Esophagus squamous epithelium (tissue), 5 donors: Measurements from ENCODE around the gene CLIC6. TPM values are rescaled to one million over a fixed set of nuclear protein-coding genes. Genes with fewer than 3 reads are reported as not detected.

Experiments
- DNase-seq: peaks from one replicate; lab custom pipeline; 2025; lab: John Stamatoyannopoulos, UW
- H3K27ac ChIP-seq, 4 donors: fragments of 200-600 bp; sonication (generic); one replicate each; pipeline ENCODE4 v1.5.1; 2016 to 2019; ENCODE audit warnings: mild to moderate bottlenecking in 1 of 4
- H3K27me3 ChIP-seq, 4 donors: fragments of 200-600 bp; sonication (generic); 1 replicate in 3 of 4; 2 replicates in 1 of 4; pipeline versions ENCODE4 v1.5.1 to v1.6.0; 2017 to 2021; ENCODE audit warnings: antibody characterized with exemption in 1 of 4
- H3K36me3 ChIP-seq, 3 donors: fragments of 200-600 bp; sonication (generic); one replicate each; pipeline ENCODE4 v1.5.1; 2016 to 2019
- H3K4me1 ChIP-seq, 3 donors: fragments of 200-600 bp; sonication (generic); one replicate each; pipeline ENCODE4 v1.5.1; 2017 to 2019
- H3K4me3 ChIP-seq, 4 donors: fragments of 200-600 bp; sonication (generic); 1 replicate in 3 of 4; 2 replicates in 1 of 4; pipeline ENCODE4 v1.5.1; 2016 to 2019; ENCODE audit warnings: mild to moderate bottlenecking in 2 of 4, moderate library complexity in 1 of 4
- H3K9me3 ChIP-seq, 3 donors: fragments of 200-600 bp; sonication (generic); one replicate each; pipeline ENCODE4 v1.5.1; 2016 to 2019
- CTCF ChIP-seq, 6 experiments: fragments of 450-650 bp in 4 of 6; fragments of 200-600 bp in 2 of 6; sonication (generic) in 2 of 6; IDR thresholded peaks; one replicate each; pipeline ENCODE4 v1.5.1; 2016 to 2019; ENCODE audit warnings: antibody characterized with exemption in 6 of 6, mild to moderate bottlenecking in 4 of 6, moderate library complexity in 4 of 6
- POLR2A ChIP-seq, 4 donors: fragments of 450-650 bp; IDR thresholded peaks; one replicate each; pipeline ENCODE4 v1.6.1; 2017; ENCODE audit warnings: antibody characterized with exemption in 4 of 4, mild to moderate bottlenecking in 4 of 4, moderate library complexity in 3 of 4
- WGBS, 2 donors: methylation state at CpG; one replicate each; pipeline ENCODE4 v1.1.5; 2018; 5-methylcytosine and 5-hydroxymethylcytosine counted together
- intact Hi-C: fragments of 100-400 bp; cut with DNase I; formaldehyde crosslinking; loops from one replicate; pipeline ENCODE4 v1.15.0; 2022
- total RNA-seq, 4 donors: library from RNA; depleted of rRNA; stranded (reverse); fragments of >200 nt; gene quantifications; one replicate each; pipeline ENCODE4 v1.1.0, GENCODE V29; 2016
- donor health status: DM: yes; HTN: yes; CAD: no.

Gene CLIC6
- 1 to 10 TPM in 3 of 4 donors, under 1 TPM in 1; 0.83 to 3.8 (median 2.0) TPM for total RNA-seq

GRCh38 chr21:34668803-34669148 lies at the start of gene CLIC6:
Gene CLIC6, plus strand, starts transcription at chr21:34668994. Its CDS starts 395 bp downstream, at chr21:34669389.
- no peak for TF ChIP-seq CTCF (IDR thresholded peaks at IDR 0.05)
- TF ChIP-seq POLR2A (IDR thresholded peaks at IDR 0.05) = no peak
- peaks cover 9 to 29% (median 15%) of the 10 kb centered on the region in 3 donors for H3K4me1 ChIP-seq
- no peaks in the 10 kb centered on the region for H3K36me3 ChIP-seq
- intact Hi-C loops = no loop called here
- peaks cover 6 to 76% (median 11%) of the 10 kb centered on the region in 4 donors for H3K27me3 ChIP-seq
- DNase-seq = no peak
- 58 to 73% methylated on average over 11 to 12 of the region's 18 CpGs for WGBS, 2 donors
- H3K9me3 ChIP-seq = no peaks in the 10 kb centered on the region
- peak within 1 kb of the TSS; percentile 31 to 63 (median 48) for H3K4me3 ChIP-seq
- peak within 1 kb of the TSS; percentile 8 to 76 (median 50) for H3K27ac ChIP-seq

- peaks cover 0 to 10% (median 0%) of the 10 kb centered on the region in 4 donors for H3K27me3 ChIP-seq
- H3K36me3 ChIP-seq = no peaks in the 10 kb centered on the region
- peaks cover 0 to 6% (median 0%) of the 10 kb centered on the region in 3 donors for H3K4me1 ChIP-seq
- no peak for TF ChIP-seq CTCF (IDR thresholded peaks at IDR 0.05)
- no peak for TF ChIP-seq POLR2A (IDR thresholded peaks at IDR 0.05)
- intact Hi-C loops = no loop called here
- 79 to 83% methylated on average over 7 of the region's 8 CpGs for WGBS, 2 donors
- no peak overlapping the region for H3K4me3 ChIP-seq
- H3K27ac ChIP-seq = no peak overlapping the region
- DNase-seq = no peak
- H3K9me3 ChIP-seq = no peaks in the 10 kb centered on the region
Measured at GRCh38 chr21:34619841-34620665, 48.7 kb upstream of the CLIC6 start.

GRCh38 chr21:34621434-34622350 lies 47.1 kb upstream of the CLIC6 start:
- no peak for DNase-seq
- intact Hi-C loops = no loop called here
- H3K27ac ChIP-seq = no peak overlapping the region
- WGBS, 2 donors = 89 to 91% methylated on average over 3 to 4 of the region's 4 CpGs
- no peaks in the 10 kb centered on the region for H3K36me3 ChIP-seq
- no peak overlapping the region for H3K4me3 ChIP-seq
- H3K9me3 ChIP-seq = no peaks in the 10 kb centered on the region
- H3K4me1 ChIP-seq = no peaks in the 10 kb centered on the region
- TF ChIP-seq CTCF (IDR thresholded peaks at IDR 0.05) (no peak), POLR2A (IDR thresholded peaks at IDR 0.05) (no peak)
- peaks cover 0 to 18% (median 0%) of the 10 kb centered on the region in 4 donors for H3K27me3 ChIP-seq

GRCh38 chr21:34623516-34623915 lies 45.3 kb upstream of the CLIC6 start:
- Histone ChIP-seq H3K27me3 (peaks cover 0 to 18% (median 0%) of the 10 kb centered on the region in 4 donors), H3K36me3 (no peaks in the 10 kb centered on the region), H3K4me3 (no peak overlapping the region), H3K4me1 (no peaks in the 10 kb centered on the region), H3K9me3 (no peaks in the 10 kb centered on the region), H3K27ac (no peak overlapping the region)
- TF ChIP-seq CTCF (IDR thresholded peaks at IDR 0.05) = no peak
- no peak for TF ChIP-seq POLR2A (IDR thresholded peaks at IDR 0.05)
- WGBS, 2 donors = 73 to 75% methylated on average over 4 of the region's 4 CpGs
- no peak for DNase-seq
- intact Hi-C loops = no loop called here
